GM21576 (cell line): ENCODE measurements around the gene SPP1.
"Not testable (repeated sequence)": the region's sequence is repeated elsewhere in the genome, so short reads cannot be mapped to it uniquely, and the experiment has no call there.

Experiments used
- ATAC-seq: cut with Tn5 transposase; IDR thresholded peaks from one replicate; pipeline ENCODE4 v1.9.1; 2021; ENCODE audit warnings: mild to moderate bottlenecking, moderate library complexity; ENCODE audit not compliant: unreplicated experiment

Gene SPP1

DNA sequence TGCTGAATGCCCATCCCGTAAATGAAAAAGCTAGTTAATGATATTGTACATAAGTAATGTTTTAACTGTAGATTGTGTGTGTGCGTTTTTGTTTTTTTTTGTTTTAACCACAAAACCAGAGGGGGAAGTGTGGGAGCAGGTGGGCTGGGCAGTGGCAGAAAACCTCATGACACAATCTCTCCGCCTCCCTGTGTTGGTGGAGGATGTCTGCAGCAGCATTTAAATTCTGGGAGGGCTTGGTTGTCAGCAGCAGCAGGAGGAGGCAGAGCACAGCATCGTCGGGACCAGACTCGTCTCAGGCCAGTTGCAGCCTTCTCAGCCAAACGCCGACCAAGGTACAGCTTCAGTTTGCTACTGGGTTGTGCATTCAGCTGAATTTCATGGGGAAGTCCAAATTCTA is at the start of gene SPP1:
Gene SPP1, plus strand, starts transcription at position 249 of the 400 bp plus-strand sequence. CDS start 1,182 bp downstream, outside the sequence.
- ATAC-seq, result peak; percentile 59

DNA sequence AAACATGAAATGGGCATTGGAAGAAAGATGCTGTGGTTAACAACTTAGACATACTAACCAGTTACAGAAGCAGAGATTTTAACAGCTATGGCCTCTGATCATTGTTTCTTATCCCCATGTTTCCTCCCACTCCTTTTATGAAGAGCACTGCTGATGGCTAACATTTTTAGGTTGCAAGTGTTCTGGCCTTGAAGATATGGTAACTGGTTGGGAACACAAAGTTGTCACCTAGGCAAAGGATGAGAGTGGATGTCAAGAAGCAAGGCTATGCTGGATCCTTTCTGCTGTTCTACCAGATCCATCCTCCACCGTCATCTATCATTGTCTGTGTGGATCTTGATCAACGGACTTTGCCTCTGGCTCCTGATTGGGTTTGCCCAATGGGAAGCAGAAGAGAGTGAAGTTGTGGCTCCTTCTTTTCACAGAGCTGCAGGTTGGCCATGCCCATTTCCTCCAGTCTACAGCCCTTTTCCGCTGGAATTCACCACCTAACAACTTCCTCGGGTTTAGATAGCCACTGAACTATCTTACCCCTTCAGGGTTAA is 48.9 kb upstream of the SPP1 start:
- no peak for ATAC-seq

DNA sequence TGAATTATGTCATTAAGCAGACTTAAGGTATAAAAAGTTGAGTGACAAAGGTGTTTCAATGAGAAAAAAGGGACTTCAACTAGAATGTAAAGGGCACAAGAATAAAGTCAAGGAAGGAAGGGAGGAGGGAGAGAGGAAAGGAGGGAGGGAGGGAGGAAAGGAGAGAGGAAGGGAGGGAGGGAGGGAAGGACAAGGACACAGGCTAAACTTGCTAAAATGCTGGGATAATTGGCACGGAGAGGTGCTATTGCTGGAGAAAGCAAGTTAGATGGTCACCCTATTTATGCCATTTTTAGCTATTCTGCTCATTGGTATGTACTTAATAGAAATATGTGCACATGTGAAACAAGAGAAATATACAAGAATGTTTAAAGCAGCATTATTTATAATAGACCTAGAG is 44.9 kb upstream of the SPP1 start:
- ATAC-seq, result no peak

DNA sequence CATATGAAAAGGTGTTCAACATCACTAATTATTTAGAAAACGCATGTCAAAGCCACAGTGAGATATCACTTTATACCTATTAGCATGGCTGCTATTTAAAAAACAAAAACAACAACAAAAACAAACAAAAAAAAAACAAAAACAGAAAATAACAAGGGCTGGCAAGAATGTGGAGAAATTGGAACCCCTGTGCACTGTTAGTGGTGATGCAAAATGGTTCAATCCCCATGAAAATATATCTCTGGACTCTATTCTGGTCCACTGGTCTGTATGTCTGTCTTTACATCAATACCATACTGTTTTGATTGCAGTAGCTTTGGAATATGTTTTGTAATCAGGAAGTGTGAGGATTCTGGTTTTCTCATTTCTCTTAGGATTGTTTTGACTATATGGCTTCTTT is 43.6 kb upstream of the SPP1 start:
- no peak for ATAC-seq

DNA sequence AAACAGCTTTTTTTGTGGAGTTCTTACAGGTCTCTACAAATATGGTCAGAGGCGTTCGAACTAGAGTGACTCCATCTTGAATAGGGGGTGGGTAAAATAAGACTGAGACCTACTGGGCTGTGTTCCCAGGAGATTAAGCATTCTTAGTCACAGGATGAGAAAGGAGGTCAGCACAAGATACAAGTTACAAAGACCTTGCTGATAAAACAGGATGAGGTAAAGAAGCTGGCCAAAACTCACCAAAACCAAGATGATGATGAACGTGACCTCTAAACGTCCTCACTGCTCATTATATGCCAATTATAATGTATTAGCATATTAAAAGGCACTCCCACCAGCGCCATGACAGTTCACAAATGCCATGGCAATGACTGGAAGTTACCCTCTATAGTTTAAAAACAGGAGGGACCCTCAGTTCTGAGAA is 42.8 kb upstream of the SPP1 start:
- no peak for ATAC-seq

DNA sequence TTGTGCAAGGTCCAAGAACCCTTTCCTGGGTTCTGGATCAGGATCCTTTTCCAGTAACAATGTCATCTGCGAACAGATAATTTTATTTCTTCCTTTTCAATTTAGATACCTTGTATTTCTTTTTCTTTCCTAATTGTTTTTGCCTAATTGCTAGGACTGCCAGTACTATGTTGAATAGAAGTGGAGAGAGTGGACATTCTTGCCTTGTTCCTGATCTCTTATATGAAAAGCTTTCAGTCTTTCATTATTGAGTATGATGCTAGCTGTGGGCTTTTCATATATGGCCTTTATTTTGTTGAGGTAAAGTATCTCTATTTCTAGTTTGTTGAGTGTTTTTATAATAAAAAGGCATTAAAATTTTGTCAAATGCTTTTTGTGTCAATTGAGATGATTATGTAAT is 42.2 kb upstream of the SPP1 start:
- ATAC-seq, result no peak

DNA sequence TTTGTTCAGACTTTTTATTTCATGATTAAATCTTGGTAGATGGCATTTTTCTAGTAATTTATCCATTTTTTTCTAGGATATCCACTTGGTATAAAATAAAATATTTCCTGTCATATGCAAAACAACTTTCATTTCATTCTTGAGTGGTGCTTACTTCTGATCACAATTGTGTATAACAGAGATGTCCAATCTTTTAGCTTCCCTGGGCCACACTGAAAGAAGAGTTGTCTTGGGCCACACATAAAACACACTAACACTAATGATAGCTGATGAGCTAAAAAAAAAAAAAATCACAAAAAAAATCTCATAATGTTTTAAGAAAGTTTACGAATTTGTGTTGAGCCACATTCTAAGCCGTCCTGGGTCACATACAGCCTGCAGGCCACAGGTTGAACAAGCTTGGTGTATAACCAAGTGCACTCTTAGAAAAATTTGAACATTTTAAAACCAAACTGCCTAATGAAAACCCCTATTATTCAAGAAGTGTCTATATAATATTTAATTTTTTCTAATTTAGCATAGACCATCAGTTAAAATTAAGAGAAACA is 41.3 kb upstream of the SPP1 start:
- ATAC-seq, result no peak

DNA sequence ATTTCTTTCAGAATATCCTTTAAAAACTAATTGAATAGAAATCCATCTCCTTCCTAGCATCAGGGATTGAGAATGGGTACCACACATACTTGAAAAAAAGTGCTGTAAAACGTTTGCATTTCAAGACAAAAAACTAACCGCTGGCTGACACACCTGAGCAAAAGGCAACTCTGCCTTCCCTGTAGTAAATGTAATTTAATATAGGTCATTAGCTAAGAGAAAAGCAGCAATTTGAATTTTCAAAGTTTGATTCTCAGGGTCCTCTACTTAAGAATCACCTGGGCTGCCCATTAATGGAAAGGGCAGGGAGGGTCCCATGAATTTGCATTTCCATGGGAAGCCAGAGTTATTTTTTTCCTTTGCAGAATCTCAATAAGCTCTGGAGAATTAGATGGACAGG is 40.5 kb upstream of the SPP1 start:
- no peak for ATAC-seq

DNA sequence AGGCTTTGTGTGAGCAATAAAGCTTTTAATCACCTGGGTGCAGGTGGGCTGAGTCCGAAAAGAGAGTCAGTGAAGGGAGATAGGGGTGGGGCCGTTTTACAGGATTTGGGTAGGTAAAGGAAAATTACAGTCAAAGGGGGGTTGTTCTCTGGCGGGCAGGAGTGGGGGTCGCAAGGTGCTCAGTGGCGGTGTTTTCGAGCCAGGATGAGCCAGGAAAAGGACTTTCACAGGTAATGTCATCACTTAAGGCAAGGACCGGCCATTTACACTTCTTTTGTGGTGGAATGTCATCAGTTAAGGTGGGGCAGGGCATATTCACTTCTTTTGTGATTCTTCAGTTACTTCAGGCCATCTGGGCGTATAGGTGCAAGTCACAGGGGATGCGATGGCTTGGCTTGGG is 39.6 kb upstream of the SPP1 start:
- not testable (repeated sequence) for ATAC-seq

DNA sequence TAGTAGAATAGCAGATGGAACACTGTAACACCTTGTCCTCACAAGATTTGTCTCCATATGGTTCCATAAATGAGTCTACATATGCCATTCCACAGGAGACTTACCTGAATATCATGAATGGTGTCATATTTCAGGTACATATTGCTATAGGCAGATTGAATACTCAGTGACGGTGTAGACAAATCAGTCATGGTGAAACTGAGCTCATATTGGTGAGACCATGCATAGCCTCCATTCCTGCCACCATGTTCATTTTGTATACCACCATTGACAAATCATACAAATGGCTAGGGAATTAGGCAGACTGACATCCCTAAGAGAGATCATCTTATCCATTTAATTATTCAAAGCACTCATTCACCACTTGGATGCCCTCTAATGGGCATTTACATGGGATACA is 38.0 kb upstream of the SPP1 start:
- no peak for ATAC-seq

DNA sequence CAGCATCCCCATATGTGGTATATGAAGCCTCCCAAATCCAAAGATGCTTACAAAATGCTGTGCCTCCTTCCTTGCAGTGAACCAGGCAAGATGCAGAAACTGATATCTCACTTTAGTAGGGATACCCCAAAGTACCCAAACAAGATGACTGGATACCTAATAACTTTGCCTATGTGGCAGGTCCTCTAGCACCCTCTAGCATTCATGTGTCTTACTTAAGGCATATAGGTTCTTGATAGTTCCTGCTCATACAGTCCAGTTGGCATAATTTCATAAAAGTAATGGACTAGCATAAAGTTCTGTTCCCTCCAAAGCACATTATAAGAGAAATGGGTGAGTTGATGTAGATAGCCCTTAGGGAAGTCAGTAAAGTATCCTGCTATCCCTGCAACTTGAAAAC is 36.8 kb upstream of the SPP1 start:
- ATAC-seq, result no peak

DNA sequence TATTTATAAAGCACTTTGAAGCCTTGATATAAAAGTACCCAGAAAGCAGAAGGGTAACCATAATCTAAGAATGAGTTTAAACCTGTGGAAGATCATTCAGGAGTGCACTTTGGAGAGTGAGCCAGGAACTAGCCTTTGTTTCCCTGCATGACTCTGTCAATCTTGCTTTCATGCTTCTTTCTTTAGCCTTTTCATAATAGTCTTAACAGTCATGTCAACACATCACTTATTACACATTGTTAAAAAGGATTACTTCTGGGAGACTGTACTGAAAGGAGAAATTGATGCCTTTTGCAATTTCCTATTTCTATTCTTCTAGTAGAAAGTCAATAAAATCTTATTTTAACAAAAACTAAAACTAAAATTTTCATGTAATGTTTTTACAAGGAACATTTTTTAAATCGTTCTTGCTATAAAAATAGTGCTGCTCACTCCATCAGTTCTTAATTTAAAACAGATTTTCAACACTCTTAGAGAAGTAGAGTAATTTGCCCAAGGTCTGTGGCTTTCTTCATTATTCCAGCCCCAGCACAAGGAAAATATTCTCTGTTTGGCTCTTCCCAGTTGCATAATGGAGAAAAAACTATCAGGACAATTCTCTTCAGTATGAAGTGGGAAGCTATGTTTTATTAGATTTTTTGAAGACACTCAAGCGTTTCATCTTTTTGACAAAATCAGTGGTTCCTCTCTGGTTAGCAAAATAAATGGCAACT is 35.4 kb upstream of the SPP1 start:
- ATAC-seq, result no peak

DNA sequence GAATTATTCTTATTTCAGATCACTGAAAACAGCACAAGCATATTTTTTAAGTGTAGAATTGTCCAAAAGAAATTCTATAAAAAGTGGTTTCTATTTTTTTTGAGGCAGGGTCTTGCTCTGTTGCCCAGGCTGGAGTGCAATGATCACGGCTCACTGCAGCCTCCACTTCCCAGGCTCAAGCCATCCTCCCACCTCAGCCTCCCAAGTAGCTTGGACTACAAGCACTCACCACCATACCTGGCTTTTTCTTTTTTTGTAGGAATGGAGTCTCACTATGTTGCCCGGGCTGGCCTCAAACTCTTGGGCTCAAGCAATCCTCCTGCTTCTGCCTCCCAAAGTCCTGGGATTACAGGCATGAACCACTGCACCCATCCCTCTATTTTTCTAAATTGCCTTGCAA is 34.7 kb upstream of the SPP1 start:
- not testable (repeated sequence) for ATAC-seq

DNA sequence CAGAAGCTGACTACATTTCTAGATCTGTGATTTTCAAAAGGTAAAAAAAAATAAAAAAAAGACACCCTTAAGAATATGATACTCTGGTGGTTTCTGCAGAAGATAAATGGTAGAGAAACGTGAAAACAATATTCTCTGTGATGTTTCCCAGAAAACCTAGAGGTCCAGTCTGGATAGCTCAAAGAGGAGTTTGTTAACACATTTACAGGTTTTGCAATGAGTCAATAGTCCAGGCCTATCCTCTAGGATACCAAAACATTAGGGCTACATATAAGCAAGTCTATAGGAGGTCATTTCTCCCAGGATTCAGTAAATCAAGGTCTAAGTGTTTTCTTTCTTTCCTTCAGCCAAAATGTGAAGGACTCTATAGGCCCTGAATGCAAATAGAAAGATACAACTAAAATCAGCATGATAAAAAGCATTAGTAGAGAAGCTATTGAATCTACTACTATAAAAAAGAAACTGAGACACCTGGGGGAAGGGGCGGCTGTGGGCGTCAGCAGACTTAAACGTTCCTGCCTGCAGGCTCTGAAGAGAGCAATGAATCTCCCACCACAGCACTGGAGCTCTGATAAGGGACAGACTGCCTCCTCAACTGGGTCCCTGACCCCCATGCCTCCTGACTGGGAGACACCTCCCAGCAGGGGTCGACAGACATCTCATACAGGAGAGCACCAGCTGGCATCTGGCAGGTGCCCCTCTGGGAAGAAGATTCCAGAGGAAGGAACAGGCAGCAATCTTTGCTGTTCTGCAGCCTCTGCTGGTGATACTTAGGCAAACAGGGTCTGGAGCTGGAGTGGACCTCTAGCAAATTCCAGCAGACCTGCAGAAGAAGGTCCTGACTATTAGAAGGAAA is 33.7 kb upstream of the SPP1 start:
- no peak for ATAC-seq

DNA sequence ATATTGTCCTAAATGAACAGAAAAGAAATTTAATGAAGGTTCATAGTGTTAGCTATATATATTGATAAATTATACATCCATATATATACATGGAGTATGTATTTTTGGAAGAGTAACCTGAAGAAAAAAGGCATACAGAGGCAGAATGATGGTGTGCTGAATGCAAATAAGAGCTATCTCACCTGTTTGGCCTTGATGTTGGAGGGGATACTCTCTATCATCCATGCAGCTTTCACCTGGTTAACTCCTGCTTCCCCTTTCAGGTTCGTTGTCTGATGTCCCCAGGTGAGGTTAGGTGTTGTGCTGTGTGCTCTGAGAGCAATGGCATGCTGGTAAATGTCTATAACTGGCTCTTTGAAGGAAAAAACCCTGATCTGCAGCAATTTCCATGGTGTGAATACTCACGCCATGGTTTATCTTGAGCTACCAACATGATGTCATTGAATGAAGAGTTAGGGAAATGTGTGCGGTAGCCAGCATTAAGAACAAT is 31.8 kb upstream of the SPP1 start:
- no peak for ATAC-seq

DNA sequence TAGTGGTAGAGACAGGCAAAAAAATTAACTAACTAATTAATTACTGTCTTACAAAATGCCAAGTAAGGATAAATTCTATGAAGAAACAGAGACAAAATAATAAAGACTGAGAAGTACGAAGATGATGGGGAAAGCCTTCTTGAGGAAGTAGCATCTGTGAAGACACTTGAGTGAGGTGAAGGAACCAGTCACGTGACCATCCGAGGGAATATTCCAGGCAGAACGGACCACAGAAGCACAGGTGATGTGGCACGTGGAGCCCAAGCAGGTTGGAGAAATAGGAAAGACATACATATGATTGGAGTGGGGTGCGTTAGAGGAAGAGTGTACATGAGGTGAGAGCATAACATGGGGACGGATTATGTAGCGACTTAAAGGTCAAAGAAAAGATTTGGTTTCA is 30.5 kb upstream of the SPP1 start:
- no peak for ATAC-seq

DNA sequence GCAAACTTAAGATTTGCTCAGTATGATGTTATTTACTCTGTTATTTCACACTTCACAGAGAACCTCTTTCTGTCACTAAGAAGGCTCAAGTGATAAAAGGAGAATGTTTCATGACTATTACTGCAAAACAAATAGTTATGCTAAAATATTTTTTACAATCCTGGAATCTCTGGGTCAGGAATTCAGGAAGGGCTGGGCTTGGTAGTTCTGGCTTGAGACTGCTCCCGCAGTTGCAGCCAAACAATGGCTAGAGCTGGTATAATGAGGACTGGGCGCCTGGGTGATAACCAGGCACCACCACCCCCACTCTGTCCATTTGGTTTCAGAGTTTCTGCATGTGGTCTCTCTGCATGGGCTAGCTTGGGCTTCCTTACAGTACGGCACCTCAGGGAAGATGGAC is 28.7 kb upstream of the SPP1 start:
- no peak for ATAC-seq

DNA sequence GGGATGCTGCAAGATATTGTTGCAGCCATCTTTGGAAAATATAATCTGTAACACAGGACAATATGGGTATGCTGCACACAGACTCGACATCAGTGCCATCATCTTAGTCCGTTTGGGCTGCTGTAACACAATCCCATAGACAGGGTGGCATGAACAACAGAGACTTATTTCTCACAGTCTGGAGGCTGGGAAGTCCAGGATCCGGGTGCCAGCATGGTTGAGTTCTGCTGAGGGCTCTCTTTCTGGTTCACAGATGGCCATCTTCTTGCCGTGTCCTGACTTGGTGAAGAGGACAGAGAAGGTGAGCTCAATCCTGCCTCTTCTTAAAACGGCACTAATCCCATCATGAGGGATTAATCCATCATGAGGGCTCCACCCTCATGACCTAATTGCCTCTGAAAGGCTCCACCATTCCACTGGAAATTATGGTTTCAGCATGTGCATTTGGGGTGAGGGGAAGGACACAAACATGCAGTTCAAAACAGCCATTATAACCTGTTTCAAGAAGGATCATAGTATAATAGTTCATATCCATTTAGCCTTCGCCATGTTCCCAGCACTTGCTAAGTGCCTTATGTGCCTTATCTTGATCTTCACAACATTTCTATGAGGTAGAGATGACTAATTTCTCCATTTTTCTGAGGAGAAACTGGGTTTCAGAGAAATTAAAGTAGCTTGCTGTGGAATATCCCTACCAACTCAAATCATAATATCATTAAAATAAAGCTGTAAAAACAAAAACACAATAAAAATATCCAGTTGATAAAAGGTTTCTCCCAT is 27.9 kb upstream of the SPP1 start:
- no peak for ATAC-seq

DNA sequence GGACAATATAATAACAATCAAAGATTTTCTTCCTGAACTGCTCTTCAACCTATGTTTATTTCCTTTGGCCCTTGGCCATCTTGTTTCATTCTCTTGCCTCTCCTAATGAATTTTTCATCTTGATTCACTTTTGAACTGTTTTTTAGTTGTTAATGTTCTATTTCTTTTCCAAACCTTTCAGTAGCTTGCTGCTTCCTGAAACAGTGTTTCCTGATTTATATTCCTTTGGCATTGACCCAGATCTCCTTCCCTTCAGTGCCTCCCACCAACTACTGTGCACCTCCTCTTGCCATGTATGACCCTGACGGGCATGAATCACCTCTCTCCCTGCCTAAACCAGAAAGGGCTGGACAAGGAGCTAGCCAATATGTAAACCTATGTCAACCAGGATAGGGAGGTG is 25.6 kb upstream of the SPP1 start:
- ATAC-seq, result no peak

DNA sequence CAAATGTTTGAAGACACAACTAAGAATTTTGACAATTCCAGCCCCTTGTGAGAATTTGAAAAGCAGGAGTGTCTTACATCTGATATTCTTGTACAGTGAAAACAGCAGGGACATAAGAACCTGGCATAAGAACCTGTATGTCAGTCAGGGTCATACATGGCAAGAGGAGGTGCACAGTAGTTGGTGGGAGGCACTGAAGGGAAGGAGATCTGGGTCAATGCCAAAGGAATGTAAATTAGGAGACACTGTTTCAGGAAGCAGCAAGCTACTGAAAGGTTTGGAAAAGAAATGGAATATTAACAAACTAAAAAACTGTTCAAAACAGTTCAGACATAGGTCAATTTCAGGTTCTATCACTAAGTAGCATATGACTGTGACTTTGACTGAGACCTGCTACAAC is 25.0 kb upstream of the SPP1 start:
- no peak for ATAC-seq
